HG02938 (cell line): ENCODE results near the gene NANOS2.

ENCODE experiments used
- ATAC-seq: cut with Tn5 transposase; IDR thresholded peaks from one replicate; pipeline ENCODE4 v1.9.1; 2021; ENCODE audit warnings: mild to moderate bottlenecking, moderate library complexity; ENCODE audit not compliant: unreplicated experiment

The NANOS2 gene

DNA sequence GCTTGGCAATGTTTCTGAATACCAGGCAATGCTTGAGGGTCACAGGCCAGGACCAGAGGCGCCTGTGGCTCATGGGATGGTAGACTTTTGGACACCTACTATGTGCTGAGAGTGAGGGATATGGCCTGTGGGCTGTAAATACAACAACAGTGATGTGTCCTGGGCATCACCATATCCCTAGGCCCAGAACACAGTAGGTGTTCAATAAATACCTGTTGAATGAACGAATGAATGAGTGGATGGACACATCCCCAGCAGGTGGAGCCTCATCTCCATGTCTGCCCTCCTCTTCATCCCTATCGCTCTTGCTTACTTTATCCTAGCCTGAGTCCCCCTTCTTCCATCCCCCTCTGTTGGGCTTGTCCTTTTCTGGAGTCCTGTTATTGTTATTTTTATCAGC, 16.5 kb upstream of the NANOS2 start:
- no peak for ATAC-seq

DNA sequence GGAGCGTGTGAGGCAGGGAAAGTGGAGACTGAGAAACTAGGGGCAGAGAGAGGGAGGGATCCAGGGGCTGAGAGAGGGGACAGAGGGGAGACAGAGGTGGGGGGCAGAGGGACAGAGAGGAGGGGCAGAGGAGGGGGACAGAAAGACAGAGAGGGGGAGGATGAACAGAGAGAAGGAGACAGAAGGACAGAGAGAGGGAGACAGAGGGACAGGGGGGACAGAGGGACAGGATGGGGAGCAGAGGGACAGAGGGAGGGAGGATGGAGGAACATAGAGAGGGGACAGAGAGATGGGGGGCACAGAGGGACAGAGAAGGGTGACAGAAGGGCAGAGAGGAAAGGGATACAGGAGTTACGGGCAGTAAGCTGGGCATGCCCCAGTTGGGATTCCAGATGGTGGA, 14.7 kb upstream of the NANOS2 start:
- ATAC-seq: no peak

DNA sequence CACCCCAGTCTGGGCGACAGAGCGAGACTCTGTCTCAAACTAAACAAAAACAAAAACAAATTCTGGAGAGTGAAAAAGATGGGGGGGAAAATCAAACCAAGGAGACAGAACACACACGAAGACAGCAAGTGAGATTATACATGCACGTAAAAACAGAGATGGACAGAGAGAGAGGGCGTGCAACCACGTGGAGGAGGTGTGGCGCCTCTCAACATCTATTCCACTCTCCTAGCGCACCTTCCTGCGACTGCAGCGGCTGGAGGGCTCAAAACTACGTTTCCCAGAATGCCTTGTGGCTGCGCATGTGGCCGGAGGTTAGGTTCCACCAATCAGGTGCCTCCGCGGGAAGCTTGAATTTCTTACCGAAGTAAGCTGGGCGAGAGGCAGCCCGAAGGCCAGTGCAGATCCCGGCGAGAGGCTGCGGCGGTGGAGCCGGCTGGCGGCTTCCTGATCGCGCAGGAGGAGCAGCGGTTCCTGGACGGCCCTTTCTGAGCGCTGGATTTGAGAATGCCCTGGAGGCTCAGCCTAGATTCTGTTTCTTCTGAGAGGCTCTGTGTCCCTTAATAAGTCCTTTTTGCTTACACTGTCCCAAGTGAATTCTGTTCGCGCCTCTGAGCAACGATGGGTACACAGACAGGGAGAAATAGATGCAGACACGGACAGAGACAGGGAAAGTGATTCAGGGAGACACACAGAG, 13.1 kb upstream of the NANOS2 start:
- ATAC-seq: peak; percentile 54

DNA sequence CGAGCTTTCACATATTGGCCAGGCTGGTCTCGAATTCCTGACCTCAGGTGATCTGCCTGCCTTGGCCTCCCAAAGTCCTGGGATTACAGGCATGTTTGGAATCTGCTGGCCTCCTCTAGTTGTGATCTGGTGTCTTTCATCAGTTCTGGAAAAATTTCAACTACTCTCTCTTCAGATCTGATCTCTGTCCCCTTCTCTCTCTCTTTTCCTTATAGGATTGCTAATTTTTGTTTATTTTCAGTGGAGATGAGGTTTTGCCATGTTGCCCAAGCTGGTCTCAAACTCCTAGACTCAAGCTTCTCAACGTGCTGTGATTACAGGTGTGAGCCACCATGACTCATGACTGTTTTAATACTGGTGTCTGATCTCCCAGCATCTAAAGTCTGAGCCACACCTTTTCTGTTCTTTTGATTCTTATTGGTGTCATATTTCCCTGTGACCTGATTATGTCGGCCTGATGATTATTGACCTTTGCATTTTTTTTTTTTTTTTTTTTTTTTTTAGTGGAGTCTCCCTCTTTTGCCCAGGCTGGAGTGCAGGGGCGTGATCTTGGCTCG, 10.4 kb upstream of the NANOS2 start:
- ATAC-seq: no peak

DNA sequence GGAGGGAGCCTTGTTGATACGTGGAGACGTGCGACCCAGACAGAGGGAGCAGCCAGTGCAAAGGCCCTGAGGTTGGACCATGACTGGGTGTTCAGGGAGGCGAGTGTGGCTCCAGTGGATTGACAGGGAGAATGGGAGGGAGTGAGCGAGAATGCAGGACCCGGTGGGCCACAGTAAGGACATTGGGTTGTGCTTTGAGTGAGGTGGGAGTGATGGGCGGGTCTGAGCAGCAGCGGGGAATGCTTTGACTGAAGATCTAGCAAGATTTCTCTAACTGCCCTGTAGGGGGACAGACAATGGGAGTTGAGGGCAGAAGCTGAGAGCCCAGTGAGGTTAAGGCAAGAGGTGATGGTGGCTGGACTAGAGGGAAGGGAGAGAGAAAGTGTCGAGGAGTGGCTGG, 7.7 kb upstream of the NANOS2 start:
- ATAC-seq: no peak

DNA sequence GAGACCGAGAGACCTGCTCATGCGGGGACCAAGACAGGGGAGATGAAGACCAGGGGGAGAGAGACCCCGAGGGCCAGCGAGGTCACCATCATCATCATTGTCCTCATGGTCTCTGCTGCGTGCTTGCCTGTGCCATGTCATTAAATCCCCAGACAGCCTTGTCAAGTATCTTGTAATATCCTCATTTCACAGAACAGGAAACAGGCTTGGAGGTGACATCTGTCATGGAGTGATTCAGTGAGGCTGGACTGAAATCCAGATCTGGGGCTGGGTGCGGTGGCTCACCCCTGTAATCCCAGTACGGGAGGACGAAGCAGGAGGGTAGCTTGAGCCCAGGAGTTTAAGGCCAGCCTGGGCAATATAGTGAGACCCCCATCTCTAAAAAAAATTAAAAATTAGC, 5.9 kb upstream of the NANOS2 start:
- no peak for ATAC-seq

DNA sequence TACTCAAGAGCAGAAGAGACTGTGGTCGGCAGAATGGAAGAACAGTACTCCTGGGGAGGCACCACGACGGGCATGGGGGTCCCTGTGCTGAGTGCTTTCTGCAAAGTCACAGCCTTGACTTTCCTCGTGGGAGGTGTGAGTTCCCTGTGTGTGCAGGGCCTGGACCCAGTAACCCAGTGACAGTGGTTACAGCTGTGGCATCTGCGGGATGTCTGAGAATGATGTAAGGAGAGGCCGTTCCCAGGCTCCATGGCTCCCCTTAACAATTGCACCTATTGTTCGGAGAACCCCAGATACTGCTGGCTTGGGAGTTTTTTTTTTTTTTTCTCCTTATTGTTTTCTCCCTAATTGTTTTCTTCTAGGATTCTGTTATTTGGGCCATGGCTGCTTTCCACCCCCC, 5.1 kb upstream of the NANOS2 start:
- no peak for ATAC-seq

DNA sequence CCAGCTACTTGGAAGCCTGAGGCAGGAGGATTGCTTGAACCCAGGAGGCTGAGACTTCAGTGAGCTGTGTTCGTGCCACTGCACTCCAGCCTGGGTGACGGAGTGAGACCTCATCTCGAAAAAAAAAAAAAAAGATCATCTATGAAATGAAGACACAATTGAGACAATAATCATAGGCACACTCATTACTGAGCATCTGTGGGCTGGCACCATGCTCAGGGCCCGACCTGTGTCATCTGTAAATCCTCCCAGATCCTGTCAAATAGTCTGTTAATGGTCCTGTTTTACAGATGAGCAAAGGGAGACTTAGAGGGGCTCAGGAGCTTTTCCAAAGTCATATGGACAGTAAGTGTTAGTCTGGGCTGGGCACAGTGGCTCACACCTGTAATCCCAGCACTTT, 4.1 kb upstream of the NANOS2 start:
- ATAC-seq: no peak

DNA sequence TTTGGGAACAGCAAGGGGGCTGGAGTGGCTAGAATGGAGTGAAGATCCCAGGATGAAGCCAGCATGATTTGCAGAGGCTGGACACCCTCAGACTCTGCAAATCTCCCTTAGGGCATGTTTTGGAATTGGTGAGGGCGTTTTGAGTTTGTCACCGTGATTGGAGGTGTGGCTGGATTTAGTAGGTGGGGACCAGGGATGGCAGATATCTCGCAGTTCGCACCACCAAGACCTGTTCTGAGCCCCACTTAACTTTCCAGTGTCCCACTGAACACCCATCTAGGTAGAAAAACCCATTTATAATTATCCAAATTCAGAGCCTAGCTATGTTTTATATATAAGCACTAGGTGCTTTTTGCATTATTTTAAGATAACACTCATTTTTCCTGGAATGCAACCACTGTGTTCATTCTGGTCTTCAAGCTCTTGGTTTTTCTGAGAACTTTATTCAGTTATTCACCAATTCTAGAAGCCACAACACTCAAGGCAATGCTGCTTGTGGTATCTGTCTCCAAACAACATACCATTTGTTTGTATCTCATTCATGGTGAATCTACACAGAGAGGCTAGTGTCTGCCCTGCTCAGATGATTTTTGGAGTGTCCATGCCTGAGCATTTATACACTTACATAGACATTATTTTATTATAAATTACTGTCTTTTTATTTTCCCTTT, 3.0 kb upstream of the NANOS2 start:
- ATAC-seq: no peak

DNA sequence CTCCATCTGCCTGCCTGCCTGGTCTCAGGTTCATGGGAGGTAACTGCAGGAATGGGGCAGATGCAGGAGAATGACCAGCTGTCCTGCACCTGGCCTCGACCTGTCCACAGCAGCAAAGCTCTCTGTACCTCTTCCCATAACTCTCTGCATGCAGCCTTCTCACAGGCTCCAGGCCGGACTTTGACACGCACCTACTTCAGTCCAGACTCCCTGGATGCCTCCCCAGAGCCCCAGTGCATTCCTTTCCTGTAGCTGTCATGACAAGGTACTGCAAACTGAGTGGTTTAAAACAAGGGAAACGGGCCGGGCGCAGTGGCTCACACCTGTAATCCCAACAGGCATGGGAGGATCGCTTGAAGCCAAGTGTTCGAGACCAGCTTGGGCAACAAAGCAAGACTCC, 3.3 kb downstream of the NANOS2 start:
- no peak for ATAC-seq

DNA sequence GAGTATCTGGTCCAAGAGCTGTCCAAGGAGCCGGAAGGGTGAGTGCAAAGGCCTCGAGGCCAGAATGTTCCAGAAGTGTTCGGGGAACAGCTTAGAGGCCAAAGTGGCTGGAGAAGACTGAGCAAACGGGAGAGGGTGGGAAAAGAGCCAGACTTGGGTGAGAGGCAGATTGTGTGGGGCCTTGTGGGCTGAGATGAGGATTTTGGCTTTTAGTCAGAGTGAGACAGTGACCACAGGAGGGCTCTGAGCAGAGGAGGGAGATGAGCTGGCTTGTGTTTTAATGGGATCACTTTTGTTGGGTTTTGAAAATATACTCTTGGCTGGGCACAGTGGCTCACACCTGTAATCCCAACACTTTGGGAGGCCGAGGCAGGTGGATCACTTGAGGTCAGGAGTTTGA, 5.6 kb downstream of the NANOS2 start:
- no peak for ATAC-seq

DNA sequence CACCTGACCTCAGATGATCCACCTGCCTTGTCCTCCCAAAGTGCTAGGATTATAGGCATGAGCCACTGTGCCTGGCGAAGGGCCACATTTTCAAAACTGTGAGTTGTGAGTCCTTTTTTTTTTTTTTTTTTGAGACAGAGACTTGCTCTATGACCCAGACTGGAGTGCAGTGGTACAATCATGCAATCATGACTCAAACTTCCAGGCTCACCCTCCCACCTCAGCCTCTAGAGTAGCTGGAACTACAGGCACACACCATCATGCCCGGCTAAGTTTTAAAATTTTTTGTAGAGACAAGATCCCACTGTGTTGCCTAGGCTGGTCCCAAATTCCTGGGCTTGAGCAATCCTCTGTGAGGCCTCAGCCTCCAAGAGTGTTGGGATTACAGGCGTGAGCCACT, 8.4 kb downstream of the NANOS2 start:
- ATAC-seq: no peak

DNA sequence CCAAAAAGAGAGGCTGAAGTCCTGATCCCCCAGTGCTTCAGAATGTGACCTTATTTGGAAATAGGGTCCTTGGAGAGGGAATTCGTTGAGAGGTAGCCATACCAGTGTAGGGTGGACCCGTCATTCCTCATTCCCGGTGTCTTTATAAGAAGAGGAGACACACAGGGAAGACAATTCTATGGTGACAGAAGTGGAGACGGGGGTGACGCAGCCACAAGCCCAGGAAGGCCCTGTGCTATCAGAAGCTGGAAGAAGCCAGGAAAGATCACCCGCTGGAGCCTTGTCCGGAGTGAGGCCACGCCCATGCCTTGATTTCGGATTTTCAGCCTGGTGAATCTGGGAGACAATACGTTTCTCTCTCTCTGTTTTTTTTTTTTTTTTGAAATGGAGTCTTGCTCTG, 9.6 kb downstream of the NANOS2 start:
- no peak for ATAC-seq

DNA sequence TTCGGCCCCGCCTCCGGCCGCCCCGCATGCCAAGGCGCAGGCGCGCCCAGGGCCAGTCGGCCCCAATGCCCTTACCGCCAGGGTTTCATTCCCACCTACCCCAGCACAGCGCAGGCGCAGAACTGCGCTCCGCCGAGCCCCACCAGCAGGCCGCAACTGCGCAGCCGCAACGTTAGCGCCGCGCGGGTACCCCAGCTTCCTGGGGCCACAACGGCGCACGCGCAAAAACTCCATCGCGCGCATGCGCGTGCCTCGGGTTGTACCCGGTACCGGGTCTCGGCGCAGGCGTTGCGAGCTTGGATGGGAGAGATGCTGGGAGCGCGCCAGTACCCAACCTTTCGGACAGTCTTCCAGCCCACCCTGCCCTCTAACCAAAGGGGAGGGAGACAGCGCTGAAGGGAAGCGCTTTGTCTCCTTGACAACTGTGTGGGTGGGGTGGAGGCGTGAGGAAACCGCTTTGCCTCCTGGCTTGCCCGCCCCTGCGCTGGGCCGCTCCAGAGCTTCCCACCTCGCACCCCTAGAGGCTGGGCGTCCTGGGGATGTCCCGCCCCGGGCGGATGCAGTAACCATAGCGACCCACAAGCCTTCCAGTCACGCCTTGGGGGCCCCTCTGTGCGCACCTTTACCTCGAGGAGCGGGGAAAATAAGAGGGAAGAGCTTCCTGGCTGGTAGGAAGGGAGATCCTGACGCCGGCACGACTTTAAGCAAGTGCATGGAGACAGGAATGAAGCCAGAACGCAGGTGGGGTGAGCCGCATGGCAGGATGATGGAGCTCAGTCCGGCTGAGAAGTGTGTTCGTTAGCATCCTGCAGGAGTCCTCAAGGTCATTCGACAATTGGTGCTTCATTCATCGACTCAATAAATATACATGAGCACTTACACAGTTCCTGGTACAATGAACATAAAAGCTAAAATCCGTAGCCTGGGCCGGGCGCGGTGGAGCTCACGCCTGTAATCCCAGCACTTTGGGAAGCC, 11.6 kb downstream of the NANOS2 start:
- peak; percentile 85 for ATAC-seq

DNA sequence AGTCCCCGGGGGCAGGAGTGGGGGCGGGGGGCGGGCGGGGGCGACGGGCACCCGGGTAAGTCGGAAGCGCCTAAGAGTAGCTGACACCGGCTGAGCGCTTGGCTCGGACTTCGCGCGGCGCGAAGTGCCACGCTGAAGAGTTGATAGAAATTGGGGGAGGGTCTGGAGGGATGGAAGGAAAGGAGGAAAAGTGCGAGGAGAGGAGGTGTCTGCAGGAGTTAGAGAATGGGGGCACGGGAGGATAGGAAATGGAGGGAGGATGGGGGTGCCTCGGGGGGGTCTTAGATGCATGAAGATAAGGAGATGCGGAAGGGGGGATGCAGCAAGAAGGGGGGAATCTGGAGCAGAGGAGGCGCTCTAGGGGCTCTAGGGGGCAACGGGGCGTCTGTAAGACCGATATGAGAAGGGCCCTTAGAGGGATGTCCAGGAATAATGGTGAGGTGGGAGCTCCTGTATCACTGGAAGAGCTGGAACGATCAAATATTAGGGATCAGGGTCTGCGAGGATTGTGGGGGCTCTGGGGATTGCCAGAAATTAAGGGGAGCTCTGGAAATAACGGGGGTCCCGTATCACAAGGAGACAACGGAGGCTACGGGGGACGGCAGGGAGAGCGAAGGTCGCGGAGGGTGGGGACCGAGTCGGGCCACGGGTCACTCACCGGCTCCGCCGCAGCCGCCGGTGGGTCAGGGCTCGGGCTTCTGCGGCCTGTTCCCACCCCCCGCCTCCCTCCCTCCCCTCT, 12.5 kb downstream of the NANOS2 start, which contains the start of gene MYPOP:
TSS of gene MYPOP (minus strand) at position 702 of the 739 bp plus-strand sequence. CDS start 840 bp downstream, outside the sequence.
- no peak for ATAC-seq

DNA sequence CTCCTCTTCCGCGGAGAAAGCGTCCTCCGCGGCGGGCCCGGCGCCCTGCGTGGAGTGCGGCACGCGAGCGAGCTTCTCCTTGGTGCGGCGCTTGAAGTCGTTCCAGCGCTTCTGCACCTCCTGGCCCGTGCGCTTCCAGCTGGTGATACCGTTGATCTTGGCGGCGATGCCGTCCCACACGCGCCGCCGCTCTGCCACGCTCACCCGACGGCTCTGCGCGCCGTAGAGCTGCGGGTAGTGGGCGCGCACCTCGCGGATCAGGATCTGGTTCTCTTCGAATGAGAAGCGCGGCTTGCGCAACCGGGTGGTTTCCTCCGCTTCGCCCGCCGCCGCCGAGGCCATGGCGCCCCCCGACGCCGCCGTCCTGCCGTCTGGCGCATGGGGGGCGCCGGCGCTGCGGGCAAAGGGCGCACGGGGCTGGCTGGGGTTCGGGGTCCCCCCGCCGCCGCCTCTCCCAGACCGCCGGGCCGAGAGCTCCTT, 13.1 kb downstream of the NANOS2 start:
- no peak for ATAC-seq

DNA sequence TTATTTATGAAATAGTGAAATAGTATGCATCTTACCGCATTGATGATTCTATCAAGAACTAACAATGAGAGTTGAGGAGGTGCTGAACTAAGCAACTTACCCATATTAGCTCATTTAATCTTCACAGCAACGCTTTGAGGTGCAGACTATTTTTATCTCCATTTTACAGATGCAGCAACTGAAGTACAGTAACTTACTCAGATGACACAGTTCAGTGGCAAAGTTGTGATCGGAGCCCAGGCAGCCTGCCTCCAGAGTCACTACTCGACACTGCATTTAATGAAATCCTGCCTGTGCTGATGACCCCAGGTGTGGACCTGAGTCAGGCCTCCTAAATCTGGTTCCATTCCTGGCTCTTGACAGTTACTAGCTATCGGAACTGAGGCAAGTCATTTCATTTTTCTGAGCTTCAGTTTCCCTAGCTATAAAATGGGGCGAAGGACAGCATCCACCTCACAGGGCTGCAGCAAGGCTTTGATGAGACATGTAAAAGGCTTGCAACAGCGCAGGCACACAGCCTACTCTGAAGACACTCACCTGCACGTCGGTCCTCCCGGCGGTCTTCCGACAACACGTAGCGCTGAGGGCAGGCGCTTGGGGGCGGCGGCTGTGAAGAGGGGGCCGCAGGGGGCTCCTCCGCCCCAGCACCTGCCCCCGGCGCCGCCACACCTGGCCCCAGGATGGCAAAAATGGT, 13.7 kb downstream of the NANOS2 start:
- no peak for ATAC-seq

DNA sequence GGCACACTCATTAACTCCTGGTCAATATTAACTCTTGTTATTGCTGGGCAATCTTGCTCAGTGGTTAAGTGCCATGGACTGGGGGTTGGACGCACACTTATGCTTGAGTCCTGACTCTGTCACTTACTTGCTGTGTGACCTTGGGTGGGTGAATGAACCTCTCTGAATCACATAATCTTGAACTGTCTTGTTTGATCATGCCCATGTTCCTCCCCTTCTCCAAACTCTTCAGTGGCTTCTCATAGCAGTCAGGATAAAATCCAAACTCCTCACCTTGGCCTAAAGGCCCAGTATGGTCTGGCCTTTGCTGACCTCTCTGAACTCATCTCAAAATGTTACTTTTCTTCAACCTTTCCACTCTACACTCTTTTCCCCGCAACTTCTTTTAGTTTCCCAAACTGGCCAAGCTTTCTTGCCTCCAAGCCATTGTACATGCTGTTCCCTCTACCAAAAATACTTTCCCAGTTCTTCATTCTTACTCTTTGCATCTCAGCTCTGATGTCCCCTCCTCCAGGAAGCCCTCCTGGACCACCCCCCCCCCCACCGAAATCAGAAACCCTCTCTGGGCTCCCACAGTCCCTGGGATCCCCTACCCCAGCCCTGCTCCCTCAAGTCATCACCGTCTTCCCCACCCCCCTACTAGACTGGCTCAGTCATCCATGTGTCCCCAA, 14.5 kb downstream of the NANOS2 start:
- ATAC-seq: no peak

DNA sequence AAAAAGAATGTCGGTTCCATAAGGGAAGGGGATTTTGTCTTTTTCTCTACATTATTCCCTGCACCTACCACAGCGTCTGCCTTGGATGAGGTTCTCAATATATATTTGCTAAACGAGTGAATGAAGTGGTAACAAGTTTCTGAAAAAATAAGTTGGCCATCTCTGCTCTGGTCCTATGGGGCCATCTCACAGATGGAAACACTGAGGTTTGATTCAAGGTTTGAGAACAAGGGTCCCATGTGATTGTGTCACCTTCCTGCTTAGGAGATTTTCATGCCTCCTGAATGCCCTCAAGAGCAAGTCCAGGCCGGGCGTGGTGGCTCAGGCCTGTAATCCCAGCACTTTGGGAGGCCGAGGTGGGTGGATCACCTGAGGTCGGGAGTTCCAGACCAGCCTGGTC, 15.3 kb downstream of the NANOS2 start:
- no peak for ATAC-seq
